IMR-90 (cell line): Measurements from ENCODE around the gene AP1S1. TPM values are rescaled to one million over a fixed set of nuclear protein-coding genes. Genes with fewer than 3 reads are reported as not detected.

Source experiments
- ATAC-seq: fragments of 200-7000 bp; cut with Tn5 transposase; 2 replicates; pipeline ENCODE4 v1.9.1; 2020; ENCODE audit warnings: low read depth, mild to moderate bottlenecking, moderate library complexity
- BruUV-seq: library from RNA; stranded (reverse); fragments of 400-500 nt; replicated peaks from 2 replicates; lab custom pipeline; 2021; lab: Mats Ljungman, UMichigan
- CTCF ChIA-PET: fragments of 300-600 bp; formaldehyde crosslinking; extraction: SDS; loops from one replicate; lab custom pipeline; 2021; ENCODE audit warnings: antibody characterized with exemption; lab: Yijun Ruan, JAX
- POLR2A ChIA-PET: fragments of 300-600 bp; sonication (Branson Sonifier 250); formaldehyde crosslinking; loops from one replicate; lab custom pipeline; 2022; ENCODE audit warnings: antibody characterized with exemption; ENCODE audit not compliant: unreplicated experiment; lab: Charles Lee
- DNase-seq: peaks from one replicate; pipeline ENCODE4 v3.0.0; 2013
- H2AFZ ChIP-seq: replicated peaks from 2 replicates; pipeline ENCODE3; 2013; ENCODE audit warnings: low read length, mild to moderate bottlenecking; ENCODE audit not compliant: poor library complexity
- H2AK5ac ChIP-seq: 2 replicates; pipeline ENCODE4 v1.6.1; 2013; ENCODE audit warnings: low read depth, low read length, inconsistent platforms
- H2AK9ac ChIP-seq: replicated peaks from 2 replicates; pipeline ENCODE3; 2013; ENCODE audit warnings: mild to moderate bottlenecking, low read depth, low read length, moderate library complexity; ENCODE audit not compliant: poor library complexity
- H2BK120ac ChIP-seq: 2 replicates; pipeline ENCODE4 v1.6.1; 2013; ENCODE audit warnings: low read depth, low read length, inconsistent platforms
- H2BK15ac ChIP-seq: 3 replicates; pipeline ENCODE4 v1.6.1; 2013; ENCODE audit warnings: low read depth, low read length, inconsistent platforms
- H2BK20ac ChIP-seq: 2 replicates; pipeline ENCODE4 v1.6.1; 2013; ENCODE audit warnings: low read depth, mild to moderate bottlenecking, inconsistent platforms, low read length, moderate library complexity
- H2BK5ac ChIP-seq: 2 replicates; pipeline ENCODE4 v1.6.1; 2013; ENCODE audit warnings: mild to moderate bottlenecking, low read depth, low read length, inconsistent platforms; ENCODE audit not compliant: poor library complexity, severe bottlenecking
- H3K14ac ChIP-seq: replicated peaks from 2 replicates; pipeline ENCODE4 v1.6.1; 2013; ENCODE audit warnings: low read depth, low read length, inconsistent platforms
- H3K18ac ChIP-seq: 2 replicates; pipeline ENCODE4 v1.6.1; 2013; ENCODE audit warnings: low read depth, low read length, control low read depth
- H3K23ac ChIP-seq: 2 replicates; pipeline ENCODE4 v1.6.1; 2013; ENCODE audit warnings: low read depth, low read length, inconsistent platforms
- H3K27ac ChIP-seq: 2 replicates; pipeline ENCODE4 v1.5.1; 2013; ENCODE audit warnings: mild to moderate bottlenecking, control low read depth, low read length; ENCODE audit not compliant: insufficient read depth
- H3K27me3 ChIP-seq: 2 replicates; pipeline ENCODE4 v1.6.1; 2013; ENCODE audit warnings: low read length; ENCODE audit not compliant: control insufficient read depth, insufficient read depth
- H3K36me3 ChIP-seq: 2 replicates; pipeline ENCODE4 v1.6.1; 2013; ENCODE audit warnings: low read length, mixed read lengths; ENCODE audit not compliant: control insufficient read depth, insufficient read depth
- H3K4ac ChIP-seq: 2 replicates; pipeline ENCODE4 v1.6.1; 2013; ENCODE audit warnings: low read depth, low read length, inconsistent platforms
- H3K4me1 ChIP-seq: 2 replicates; pipeline ENCODE4 v1.6.1; 2013; ENCODE audit warnings: low read length, mixed read lengths; ENCODE audit not compliant: control insufficient read depth, insufficient read depth
- H3K4me2 ChIP-seq: 2 replicates; pipeline ENCODE4 v1.6.1; 2013; ENCODE audit warnings: low read depth, mild to moderate bottlenecking, control low read depth, low read length, moderate library complexity
- H3K4me3 ChIP-seq: 2 replicates; pipeline ENCODE4 v1.5.1; 2013; ENCODE audit warnings: low read depth, mild to moderate bottlenecking, control low read depth, low read length, moderate library complexity; ENCODE audit not compliant: insufficient read depth
- H3K56ac ChIP-seq: 2 replicates; pipeline ENCODE4 v1.6.1; 2013; ENCODE audit warnings: low read length, inconsistent platforms; ENCODE audit not compliant: insufficient read depth; ENCODE audit errors: extremely low read depth
- H3K79me1 ChIP-seq, 2 experiments: 2 replicates each; pipeline ENCODE4 v1.6.1; 2013; ENCODE audit warnings: low read length in 2 of 2, inconsistent platforms in 1 of 2, low read depth in 1 of 2
- H3K9ac ChIP-seq: 2 replicates; pipeline ENCODE4 v1.6.1; 2013; ENCODE audit warnings: low read depth, low read length, control low read depth
- H3K9me1 ChIP-seq: 2 replicates; pipeline ENCODE4 v1.6.1; 2013; ENCODE audit warnings: low read length, inconsistent platforms; ENCODE audit not compliant: insufficient read depth
- H3K9me3 ChIP-seq: 2 replicates; pipeline ENCODE4 v1.6.1; 2013; ENCODE audit warnings: low read length; ENCODE audit not compliant: control insufficient read depth, insufficient read depth
- H4K20me1 ChIP-seq: 2 replicates; pipeline ENCODE4 v1.6.1; 2013; ENCODE audit warnings: low read length, inconsistent platforms; ENCODE audit not compliant: insufficient read depth
- H4K5ac ChIP-seq: 2 replicates; pipeline ENCODE4 v1.6.1; 2013; ENCODE audit warnings: mild to moderate bottlenecking, low read depth, low read length, control low read depth
- H4K8ac ChIP-seq, 2 experiments: 2 replicates each; pipeline ENCODE4 v1.6.1; 2013; ENCODE audit warnings: low read depth in 2 of 2, low read length in 2 of 2, control low read depth in 1 of 2, inconsistent platforms in 1 of 2
- H4K91ac ChIP-seq: 2 replicates; pipeline ENCODE4 v1.6.1; 2013; ENCODE audit warnings: low read depth, low read length, inconsistent platforms; ENCODE audit not compliant: insufficient read depth
- BHLHE40 ChIP-seq: fragments of 150-350 bp; IDR thresholded peaks from 2 replicates; pipeline ENCODE4 v1.6.1; 2016; ENCODE audit warnings: mild to moderate bottlenecking, low read depth, low read length
- CEBPB ChIP-seq: IDR thresholded peaks from 2 replicates; pipeline ENCODE4 v1.6.1; 2012; ENCODE audit warnings: low read depth, low read length, improper control_type of control experiment
- FOS ChIP-seq: fragments of 150-350 bp; IDR thresholded peaks from 2 replicates; pipeline ENCODE4 v1.6.1; 2016; ENCODE audit warnings: low read depth, low read length
- MAFK ChIP-seq: IDR thresholded peaks from 2 replicates; pipeline ENCODE4 v1.6.1; 2012; ENCODE audit warnings: low read depth, low read length, improper control_type of control experiment
- MAZ ChIP-seq: IDR thresholded peaks from 2 replicates; pipeline ENCODE4 v1.6.1; 2012; ENCODE audit warnings: low read depth, mild to moderate bottlenecking, low read length, improper control_type of control experiment, moderate library complexity, borderline replicate concordance
- NFE2L2 ChIP-seq: fragments of 150-350 bp; IDR thresholded peaks from 2 replicates; pipeline ENCODE4 v1.6.1; 2016; ENCODE audit warnings: low read depth, mild to moderate bottlenecking, low read length
- POLR2A ChIP-seq: IDR thresholded peaks from 2 replicates; pipeline ENCODE4 v1.6.1; 2012; ENCODE audit warnings: mild to moderate bottlenecking, low read depth, low read length
- RFX5 ChIP-seq: IDR thresholded peaks from 2 replicates; pipeline ENCODE4 v1.8.0; 2012; ENCODE audit warnings: low read depth, mild to moderate bottlenecking, low read length, moderate library complexity
- SMC3 ChIP-seq: fragments of 150-350 bp; IDR thresholded peaks from 2 replicates; pipeline ENCODE4 v1.6.1; 2016; ENCODE audit warnings: low read depth, mild to moderate bottlenecking, antibody characterized with exemption, low read length, moderate library complexity
- WGBS, 2 experiments: methylation state at CpG; one replicate each; pipeline versions ENCODE4 v1.1.5 to v1.1.7; 2013; ENCODE audit warnings: missing lambda C conversion rate in 2 of 2; ENCODE audit not compliant: insufficient read length in 1 of 2; ENCODE audit errors: extremely low coverage in 2 of 2; 5-methylcytosine and 5-hydroxymethylcytosine counted together
- dilution Hi-C: fragments of 300-500 bp; cut with HindIII; formaldehyde crosslinking; loops from one replicate; pipeline ENCODE4 v1.14.3; 2018; ENCODE audit warnings: low sequenced_read_pairs; ENCODE audit not compliant: unreplicated experiment
- in situ Hi-C: fragments of 300-500 bp; cut with MboI; formaldehyde crosslinking; loops from 3 replicates; pipeline ENCODE4 v1.14.3; 2019; ENCODE audit warnings: low sequenced_read_pairs, inconsistent platforms, mixed read lengths
- intact Hi-C: fragments of 100-400 bp; cut with micrococcal nuclease; formaldehyde crosslinking; loops from 2 replicates; pipeline ENCODE4 v1.10.0; 2022
- polyA plus RNA-seq, 3 experiments: library from polyadenylated mRNA; depleted of rRNA; stranded (reverse); fragments of >200 nt; gene quantifications; 2 replicates each; pipeline ENCODE4 v1.2.3, GENCODE V29; 2012; ENCODE audit warnings: low replicate concordance in 1 of 3
- total RNA-seq: library from RNA; depleted of rRNA; stranded (reverse); fragments of >200 nt; gene quantifications from 2 replicates; pipeline ENCODE4 v1.2.3, GENCODE V29; 2012
- TF ChIP-seq, protein P1 (sequence below): fragments of 150-350 bp; IDR thresholded peaks from 2 replicates; pipeline ENCODE4 v1.6.1; 2017; ENCODE audit warnings: mild to moderate bottlenecking, antibody characterized with exemption, low read length, low read depth

Gene AP1S1
- total and polyA plus RNA-seq, 2 of the 4 experiments (the other 2 are of a cell fraction) = 187 to 295 TPM

DNA sequence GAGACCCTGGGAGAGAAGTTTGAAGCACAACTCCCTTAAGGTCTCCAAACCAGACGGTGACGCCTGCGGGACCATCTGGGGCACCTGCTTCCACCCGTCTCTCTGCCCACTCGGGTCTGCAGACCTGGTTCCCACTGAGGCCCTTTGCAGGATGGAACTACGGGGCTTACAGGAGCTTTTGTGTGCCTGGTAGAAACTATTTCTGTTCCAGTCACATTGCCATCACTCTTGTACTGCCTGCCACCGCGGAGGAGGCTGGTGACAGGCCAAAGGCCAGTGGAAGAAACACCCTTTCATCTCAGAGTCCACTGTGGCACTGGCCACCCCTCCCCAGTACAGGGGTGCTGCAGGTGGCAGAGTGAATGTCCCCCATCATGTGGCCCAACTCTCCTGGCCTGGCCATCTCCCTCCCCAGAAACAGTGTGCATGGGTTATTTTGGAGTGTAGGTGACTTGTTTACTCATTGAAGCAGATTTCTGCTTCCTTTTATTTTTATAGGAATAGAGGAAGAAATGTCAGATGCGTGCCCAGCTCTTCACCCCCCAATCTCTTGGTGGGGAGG lies 16.5 kb upstream of the AP1S1 start:
- Histone ChIP-seq H2BK5ac (peak overlapping the region; percentile 88), H3K4me2 (no peak overlapping the region), H2BK120ac (peak overlapping the region; percentile 92), H3K14ac (peak overlapping the region; percentile 89), H3K4me3 (no peak overlapping the region), H3K27me3 (no peaks in the 10 kb centered on the region), H3K18ac (peak overlapping the region; percentile 3; the same call in 1 of the 2 replicates), H2BK15ac (peak overlapping the region; percentile 64; the same call in 2 of the 3 replicates), H2AK5ac (peak overlapping the region; percentile 90), H2BK20ac (peak overlapping the region; percentile 86), H3K9me3 (no peaks in the 10 kb centered on the region), H2AFZ (peak overlapping the region; percentile 65), H3K9me1 (peaks cover 8% of the 10 kb centered on the region), H3K56ac (peak overlapping the region; percentile 76), H3K79me1 (peaks cover 8 to 30% of the 10 kb centered on the region in 2 experiments; a peak in 3 of 4 replicates), H3K4ac (peak overlapping the region; percentile 89), H3K36me3 (peaks cover 32% of the 10 kb centered on the region), H2AK9ac (peak overlapping the region; percentile 88), H4K91ac (peak overlapping the region; percentile 69), H3K23ac (peak overlapping the region; percentile 72; the same call in 1 of the 2 replicates), H4K8ac (peak overlapping the region; percentile 77 to 81), H3K4me1 (peaks cover 22% of the 10 kb centered on the region; the same call in 1 of the 2 replicates), H4K5ac (peak overlapping the region; percentile 28; the same call in 1 of the 2 replicates), H4K20me1 (peaks cover 38% of the 10 kb centered on the region), H3K9ac (peak overlapping the region; percentile 21; the same call in 1 of the 2 replicates), H3K27ac (peak overlapping the region; percentile 70)
- POLR2A ChIA-PET = no interaction called here
- in situ Hi-C loops = loop anchor here (5.0 kb wide), 1 partner anchor 45 kb away; no protein-coding TSS in a partner anchor
- 77% methylated on average over 5 of the region's 9 CpGs; no CpG with 5 or more reads in 1 of the 2 experiments for WGBS, 2 experiments
- no peak for DNase-seq
- TF ChIP-seq NFE2L2 (no peak; the same call in 1 of the 2 replicates), CEBPB (no peak), BHLHE40 (peak; percentile 10; the same call in 1 of the 2 replicates), MAZ (peak; percentile 13; the same call in 1 of the 2 replicates), FOS (no peak), RFX5 (no peak), SMC3 (no peak), MAFK (no peak), POLR2A (no peak; the same call in 1 of the 2 replicates)
- TF ChIP-seq, protein P1, sequence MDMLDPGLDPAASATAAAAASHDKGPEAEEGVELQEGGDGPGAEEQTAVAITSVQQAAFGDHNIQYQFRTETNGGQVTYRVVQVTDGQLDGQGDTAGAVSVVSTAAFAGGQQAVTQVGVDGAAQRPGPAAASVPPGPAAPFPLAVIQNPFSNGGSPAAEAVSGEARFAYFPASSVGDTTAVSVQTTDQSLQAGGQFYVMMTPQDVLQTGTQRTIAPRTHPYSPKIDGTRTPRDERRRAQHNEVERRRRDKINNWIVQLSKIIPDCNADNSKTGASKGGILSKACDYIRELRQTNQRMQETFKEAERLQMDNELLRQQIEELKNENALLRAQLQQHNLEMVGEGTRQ = peak; percentile 74
- no peak; the same call in 1 of the 2 replicates for ATAC-seq
- intact Hi-C loops = loop anchor here (1.0 kb wide), 1 partner anchor 43 kb away; no protein-coding TSS in a partner anchor
- CTCF ChIA-PET = interaction anchor here (0.9 kb wide), 1 partner anchor 43 kb away, joined by 5 read pairs; no protein-coding TSS in a partner anchor
- dilution Hi-C loops = no loop called here
- BruUV-seq = TSS peak; percentile 88
